HG02759 (cell line): Measurements from ENCODE around the gene NOX5.
"Not testable (repeated sequence)": the region's sequence is repeated elsewhere in the genome, so short reads cannot be mapped to it uniquely, and the experiment has no call there.

ENCODE experiments used
- ATAC-seq: cut with Tn5 transposase; IDR thresholded peaks from one replicate; pipeline ENCODE4 v1.9.1; 2021; ENCODE audit warnings: mild to moderate bottlenecking, moderate library complexity; ENCODE audit not compliant: unreplicated experiment

The NOX5 gene, protein sequence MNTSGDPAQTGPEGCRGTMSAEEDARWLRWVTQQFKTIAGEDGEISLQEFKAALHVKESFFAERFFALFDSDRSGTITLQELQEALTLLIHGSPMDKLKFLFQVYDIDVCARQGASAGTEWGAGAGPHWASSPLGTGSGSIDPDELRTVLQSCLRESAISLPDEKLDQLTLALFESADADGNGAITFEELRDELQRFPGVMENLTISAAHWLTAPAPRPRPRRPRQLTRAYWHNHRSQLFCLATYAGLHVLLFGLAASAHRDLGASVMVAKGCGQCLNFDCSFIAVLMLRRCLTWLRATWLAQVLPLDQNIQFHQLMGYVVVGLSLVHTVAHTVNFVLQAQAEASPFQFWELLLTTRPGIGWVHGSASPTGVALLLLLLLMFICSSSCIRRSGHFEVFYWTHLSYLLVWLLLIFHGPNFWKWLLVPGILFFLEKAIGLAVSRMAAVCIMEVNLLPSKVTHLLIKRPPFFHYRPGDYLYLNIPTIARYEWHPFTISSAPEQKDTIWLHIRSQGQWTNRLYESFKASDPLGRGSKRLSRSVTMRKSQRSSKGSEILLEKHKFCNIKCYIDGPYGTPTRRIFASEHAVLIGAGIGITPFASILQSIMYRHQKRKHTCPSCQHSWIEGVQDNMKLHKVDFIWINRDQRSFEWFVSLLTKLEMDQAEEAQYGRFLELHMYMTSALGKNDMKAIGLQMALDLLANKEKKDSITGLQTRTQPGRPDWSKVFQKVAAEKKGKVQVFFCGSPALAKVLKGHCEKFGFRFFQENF

GRCh38 chr15:69014454-69014853 is at the start of gene NOX5:
TSS of gene NOX5 (plus strand) at chr15:69014695. CDS start at chr15:69014736, 41 bp downstream.
- ATAC-seq, result no peak

DNA sequence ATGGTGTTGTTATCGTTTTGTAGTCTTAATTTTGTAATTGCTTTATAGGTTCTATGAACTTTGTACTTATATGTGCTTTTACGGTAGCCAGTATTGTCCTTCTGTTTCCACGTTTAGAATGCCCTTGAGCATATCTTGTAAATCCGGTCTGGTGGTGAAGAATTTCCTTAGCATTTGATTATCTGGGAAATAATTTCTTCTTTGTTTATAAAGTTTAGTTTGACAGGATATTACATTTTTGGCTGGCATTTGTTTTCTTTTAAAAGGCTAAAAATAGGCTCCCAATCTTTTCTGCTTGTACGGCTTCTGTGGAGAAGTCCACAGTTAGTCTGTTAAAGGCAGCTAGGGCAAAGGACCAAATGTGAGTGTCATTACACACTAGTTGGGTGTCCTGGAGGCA is 47.5 kb upstream of the NOX5 start:
- no peak for ATAC-seq

DNA sequence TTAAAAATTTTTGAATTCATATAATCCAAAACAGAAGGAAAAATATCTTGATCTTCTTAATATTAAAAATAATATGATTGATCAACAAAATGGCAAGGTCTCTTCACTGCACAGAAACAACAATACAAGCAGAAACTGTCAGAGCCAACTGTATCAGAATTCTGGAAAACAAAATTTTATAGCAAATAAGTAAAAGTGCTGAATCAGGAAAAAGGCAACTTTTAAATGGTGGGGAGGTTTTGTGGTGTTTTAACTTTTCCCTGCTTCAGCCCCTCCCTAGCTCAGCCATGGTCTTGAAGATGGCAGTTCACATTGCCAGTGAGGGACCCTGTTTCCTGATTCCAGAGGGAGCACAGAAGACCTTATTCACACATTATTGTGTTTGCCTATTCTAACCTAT is 46.5 kb upstream of the NOX5 start:
- ATAC-seq, result no peak

GRCh38 chr15:68969298-68969697 is 45.2 kb upstream of the NOX5 start:
- no peak for ATAC-seq

GRCh38 chr15:68972201-68973065 is 42.1 kb upstream of the NOX5 start:
- no peak for ATAC-seq

GRCh38 chr15:68975651-68976160 is 38.8 kb upstream of the NOX5 start:
- ATAC-seq, result not testable (repeated sequence)

DNA sequence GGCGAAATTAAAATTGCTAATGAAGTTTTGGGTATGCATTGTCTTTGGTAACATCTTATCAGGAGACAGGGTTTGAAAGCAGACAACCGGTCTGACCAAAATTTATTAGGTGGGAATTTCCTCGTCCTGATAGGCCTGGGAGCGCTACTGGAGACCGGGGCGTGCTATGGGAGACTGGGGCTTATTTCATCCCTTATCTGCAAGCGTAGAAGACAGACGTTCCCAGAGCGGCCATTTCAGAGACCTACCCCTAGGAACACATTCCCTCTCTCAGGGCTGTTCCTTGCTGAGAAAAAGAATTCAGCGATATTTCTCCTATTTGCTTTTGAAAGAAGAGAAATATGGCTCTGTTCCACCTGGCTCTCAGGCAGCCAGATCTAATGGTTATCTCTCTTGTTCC is 37.1 kb upstream of the NOX5 start:
- not testable (repeated sequence) for ATAC-seq

DNA sequence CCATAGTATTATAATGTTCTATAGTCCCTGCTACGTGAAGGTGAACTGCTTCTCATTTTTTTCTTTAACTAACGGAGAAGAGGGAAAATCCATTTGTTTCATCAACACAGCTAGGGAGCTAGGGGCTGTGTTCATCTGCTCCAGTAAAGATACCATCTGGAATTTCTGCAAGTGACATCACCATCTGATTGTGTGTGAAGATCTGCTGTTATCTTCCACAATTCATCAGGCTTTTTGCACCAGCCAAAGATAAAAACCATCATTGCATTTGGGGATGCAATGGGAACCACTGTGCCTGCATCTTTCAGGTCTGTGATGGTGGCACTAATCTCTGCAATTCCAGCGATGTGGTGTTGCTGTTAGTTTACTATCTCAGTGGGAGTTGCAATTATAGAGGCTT is 35.5 kb upstream of the NOX5 start:
- no peak for ATAC-seq

GRCh38 chr15:68979816-68980215 is 34.7 kb upstream of the NOX5 start:
- ATAC-seq, result no peak

DNA sequence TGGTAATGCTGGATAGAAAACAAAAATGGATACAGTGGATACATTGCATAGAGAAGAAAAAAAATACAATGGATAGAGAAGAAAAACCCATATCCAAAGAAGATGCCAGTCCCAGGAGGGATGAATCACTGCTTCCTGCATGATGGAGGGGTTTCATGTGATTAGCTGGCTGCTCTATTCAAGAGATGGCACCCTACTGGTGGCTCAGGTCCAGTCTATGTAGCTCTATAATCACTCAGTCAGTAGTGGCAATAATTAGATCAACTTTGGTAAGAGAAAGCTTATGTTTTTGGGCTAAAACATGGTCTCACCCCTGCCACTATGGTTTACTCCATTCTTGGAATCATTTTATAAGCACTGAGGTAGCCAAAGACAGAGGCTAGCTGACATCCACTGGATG is 33.7 kb upstream of the NOX5 start:
- ATAC-seq, result no peak

- no peak for ATAC-seq
Observed at GRCh38 chr15:68981941-68982340, 32.6 kb upstream of the NOX5 start.

GRCh38 chr15:68982976-68983563 is 31.4 kb upstream of the NOX5 start:
- ATAC-seq, result no peak

GRCh38 chr15:68983961-68984481 is 30.5 kb upstream of the NOX5 start:
- no peak for ATAC-seq

GRCh38 chr15:68984586-68984985 is 29.9 kb upstream of the NOX5 start:
- ATAC-seq, result no peak

DNA sequence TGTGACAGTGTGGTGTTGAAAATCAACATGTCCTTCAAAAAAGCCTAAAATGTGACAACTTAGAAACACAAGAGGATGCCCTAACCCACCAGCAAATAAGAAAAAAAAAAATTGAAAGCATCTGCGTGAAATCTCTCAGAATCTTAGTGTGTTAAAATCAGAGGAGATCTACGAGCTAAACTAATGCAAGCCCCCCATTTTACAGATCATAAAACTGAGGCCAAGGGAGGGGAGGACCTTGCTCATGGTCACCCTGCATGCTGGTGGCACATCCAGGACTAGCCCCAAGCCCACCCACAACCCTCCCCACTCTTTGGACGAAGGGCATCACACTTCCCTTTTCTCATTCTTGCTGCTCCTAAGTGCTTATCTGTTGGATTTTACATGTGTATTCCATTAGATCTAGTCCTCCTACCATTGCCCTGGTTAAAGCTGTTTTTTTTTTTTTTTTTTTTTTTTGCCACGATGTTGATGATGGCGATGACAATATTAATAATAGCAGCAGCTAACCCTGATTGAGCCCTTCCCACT is 29.1 kb upstream of the NOX5 start:
- ATAC-seq, result no peak

DNA sequence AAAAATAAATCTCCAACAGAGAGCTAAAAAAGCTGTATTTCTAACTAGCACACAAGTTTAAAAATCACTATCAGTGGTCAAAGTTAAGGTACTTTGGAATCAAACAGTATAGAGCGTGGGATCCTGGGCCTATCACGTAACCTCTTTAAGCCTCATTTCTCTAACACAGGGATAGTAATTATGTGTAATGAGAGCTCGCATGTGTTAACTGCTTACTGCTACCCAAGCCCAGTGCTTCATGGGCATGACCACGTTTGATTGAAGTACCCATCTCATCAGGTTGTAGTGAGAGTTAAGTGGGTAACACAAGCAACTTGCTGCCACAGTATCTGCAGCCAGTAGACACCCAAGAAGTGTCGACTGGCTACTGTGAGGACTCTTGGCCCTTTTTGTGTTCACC is 28.2 kb upstream of the NOX5 start:
- ATAC-seq, result no peak

- ATAC-seq, result no peak
Observed at GRCh38 chr15:68987120-68987519, 27.4 kb upstream of the NOX5 start.

GRCh38 chr15:68987676-68988075 is 26.8 kb upstream of the NOX5 start:
- no peak for ATAC-seq

GRCh38 chr15:68989541-68990230 is 24.8 kb upstream of the NOX5 start:
- no peak for ATAC-seq
